NOMO-1 (cell line): ENCODE results near the gene IGF1R.

ENCODE experiments used
- DNase-seq, 2 experiments: peaks; one replicate each; lab custom pipeline; 2025; ENCODE audit not compliant: unreplicated experiment in 2 of 2; lab: John Stamatoyannopoulos, UW

IGF1R gene

DNA sequence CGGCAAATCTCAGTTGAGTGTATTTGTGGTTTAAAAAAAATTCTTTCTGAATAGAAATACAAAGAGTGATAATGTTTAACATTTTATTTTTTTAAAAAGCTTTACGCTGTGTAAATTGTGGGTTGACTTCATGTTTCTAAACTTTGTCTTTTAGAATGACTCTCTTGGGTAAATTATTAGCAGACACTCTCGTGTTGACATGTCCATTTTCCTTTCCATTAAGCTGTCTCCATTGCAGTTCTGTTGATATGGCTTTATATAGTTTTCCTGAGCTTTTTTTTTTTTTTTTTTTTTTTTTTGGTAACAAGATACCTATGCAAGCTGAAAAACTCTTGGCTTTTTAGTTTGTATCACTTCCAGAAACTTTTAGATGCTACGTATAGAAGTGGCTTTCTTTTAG, 92.6 kb downstream of the IGF1R start:
- DNase-seq = no peak

DNA sequence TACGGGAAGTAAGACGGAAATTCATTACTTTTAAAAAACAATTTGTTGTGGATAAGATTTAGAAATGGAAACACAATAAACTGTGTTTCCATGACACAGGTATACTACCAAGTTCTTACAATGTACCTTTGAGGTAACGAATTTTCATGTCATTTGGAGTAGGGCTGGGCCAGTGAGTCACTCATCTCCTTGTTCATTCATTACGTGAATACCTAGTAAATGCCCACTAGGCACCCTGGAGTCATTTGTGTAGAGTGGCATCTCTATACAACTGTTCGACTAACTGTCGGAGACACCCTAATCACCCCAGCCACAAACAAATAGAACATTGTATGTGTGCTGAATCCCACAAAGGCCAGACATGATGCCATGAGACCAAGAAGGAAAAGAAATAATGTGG, 94.8 kb downstream of the IGF1R start:
- DNase-seq = no peak

DNA sequence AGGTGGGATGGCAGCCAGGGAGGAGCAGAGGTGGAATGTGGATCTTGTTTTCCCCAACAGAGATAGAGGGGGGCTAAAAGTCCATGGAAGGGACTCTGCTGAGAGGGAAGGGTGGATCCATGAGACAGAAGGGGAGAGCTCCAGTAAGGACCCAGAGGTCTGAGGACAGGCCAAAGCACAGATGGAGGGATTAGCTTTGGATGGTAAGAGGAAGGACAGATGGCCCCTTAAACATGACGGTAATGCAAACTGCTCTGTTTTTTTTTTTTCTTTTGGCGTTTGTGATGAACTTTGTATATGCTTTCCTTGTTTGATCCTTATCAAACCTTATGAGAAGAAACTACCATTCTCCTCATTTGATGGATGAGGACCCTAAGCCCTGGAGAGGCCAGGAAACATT, 96.2 kb downstream of the IGF1R start:
- DNase-seq = no peak

DNA sequence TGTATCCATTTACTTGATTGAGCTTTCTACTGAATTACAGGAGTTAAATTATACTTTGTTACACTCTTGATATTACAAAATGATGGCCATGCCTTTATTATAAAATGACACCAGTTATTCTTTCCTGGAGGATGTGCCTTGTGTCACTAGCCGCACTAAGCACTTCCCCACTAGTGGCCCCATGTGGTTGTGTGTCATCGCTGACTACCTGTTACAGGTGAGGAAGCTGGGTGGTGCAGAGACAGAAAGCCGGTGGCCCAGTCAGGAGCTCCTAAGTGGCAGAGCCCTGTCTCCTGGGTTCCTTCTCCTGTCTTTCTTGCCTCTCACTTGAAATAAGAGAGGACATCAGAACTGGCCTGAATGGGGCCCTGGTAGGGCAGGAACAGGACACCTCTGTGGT, 96.8 kb downstream of the IGF1R start:
- no peak for DNase-seq

DNA sequence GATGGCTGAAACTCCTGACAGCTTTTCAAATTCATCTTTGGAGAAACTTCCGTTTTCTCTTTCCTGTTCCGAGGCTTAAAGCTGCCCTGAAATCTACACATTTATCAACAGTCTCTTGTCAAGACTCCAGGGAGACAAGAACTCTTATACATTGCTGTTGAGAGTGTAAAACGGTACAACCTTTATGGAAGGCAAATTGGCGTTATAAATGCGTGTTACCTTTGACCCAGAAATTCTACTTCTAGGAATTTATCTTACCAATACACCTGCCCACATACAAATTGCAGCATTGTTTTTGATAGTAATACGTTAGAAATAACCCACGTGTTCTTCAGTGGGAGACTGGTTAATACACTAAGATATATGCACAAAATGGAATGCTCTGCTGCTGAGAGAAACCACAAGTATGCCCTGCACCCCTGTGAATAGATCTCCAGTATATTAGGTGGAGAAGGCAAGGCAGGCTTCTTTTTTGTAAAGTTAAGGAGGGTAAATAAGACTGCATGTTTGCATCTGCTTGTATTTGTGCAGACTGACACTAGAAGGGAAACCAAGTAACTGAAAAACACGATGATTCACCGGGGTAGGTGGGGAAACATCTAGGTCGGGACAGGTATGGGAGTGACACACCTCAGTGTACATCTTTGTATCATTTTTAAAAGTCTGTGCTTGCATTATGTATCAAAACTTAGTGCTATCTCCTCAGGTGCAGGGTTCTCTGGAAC, 97.5 kb downstream of the IGF1R start:
- peak in 1 of 2 experiments; percentile 29 for DNase-seq

DNA sequence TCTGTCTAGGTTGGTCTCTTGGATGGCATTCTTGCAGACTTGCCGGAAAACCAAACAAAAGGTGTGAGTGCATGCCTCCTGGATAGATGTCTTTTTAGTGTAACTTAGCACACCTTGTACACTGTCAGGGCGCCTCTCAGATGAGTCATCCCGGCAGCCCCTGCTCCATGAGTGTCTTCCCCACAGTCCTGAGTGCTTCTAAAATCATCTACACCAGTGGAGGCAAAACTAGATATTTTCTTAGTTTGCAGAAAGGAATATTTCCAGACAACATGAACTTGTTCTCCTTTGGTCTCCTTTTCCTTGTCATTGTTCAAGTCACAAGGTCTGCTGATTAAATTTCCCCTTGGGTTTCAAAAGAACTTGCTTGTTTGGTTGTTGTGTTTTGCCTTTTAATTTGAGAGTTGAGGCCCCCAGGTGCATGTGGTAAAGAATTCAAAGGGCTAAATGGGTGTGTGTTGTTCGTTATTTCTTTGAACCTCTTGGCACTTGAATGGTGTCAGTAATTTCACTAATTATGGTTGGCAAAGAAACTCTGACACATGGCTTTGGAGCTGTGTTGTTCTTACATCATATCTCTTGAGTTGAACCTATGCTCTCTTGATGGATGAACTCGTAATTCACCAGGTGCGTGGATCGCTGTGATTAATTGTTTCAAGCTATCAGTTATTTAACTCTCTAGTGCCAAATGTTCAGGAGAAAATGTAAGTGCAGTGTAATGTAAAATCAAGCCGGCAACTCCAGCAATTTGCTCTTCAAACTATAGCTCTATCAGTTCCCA, 98.2 kb downstream of the IGF1R start:
- no peak for DNase-seq

DNA sequence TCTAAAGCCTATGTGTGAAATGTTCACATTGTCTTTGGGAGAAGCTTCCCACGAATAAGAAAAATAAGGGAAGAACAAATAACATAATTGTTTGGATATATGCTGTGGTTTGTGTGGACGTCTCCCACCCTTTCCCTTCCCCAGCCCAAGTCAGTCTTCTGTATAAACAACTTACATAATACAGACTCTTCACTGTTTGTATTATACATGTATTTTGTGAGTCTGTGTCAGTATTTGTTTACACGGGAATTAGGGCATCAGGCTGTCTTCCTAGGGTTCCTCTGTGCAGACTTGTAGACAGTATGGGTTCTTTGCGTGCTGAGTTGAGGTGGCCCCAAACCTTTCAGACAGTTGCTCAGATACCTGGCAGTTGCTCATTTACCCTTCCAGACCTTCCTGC, 103.4 kb downstream of the IGF1R start:
- no peak for DNase-seq

DNA sequence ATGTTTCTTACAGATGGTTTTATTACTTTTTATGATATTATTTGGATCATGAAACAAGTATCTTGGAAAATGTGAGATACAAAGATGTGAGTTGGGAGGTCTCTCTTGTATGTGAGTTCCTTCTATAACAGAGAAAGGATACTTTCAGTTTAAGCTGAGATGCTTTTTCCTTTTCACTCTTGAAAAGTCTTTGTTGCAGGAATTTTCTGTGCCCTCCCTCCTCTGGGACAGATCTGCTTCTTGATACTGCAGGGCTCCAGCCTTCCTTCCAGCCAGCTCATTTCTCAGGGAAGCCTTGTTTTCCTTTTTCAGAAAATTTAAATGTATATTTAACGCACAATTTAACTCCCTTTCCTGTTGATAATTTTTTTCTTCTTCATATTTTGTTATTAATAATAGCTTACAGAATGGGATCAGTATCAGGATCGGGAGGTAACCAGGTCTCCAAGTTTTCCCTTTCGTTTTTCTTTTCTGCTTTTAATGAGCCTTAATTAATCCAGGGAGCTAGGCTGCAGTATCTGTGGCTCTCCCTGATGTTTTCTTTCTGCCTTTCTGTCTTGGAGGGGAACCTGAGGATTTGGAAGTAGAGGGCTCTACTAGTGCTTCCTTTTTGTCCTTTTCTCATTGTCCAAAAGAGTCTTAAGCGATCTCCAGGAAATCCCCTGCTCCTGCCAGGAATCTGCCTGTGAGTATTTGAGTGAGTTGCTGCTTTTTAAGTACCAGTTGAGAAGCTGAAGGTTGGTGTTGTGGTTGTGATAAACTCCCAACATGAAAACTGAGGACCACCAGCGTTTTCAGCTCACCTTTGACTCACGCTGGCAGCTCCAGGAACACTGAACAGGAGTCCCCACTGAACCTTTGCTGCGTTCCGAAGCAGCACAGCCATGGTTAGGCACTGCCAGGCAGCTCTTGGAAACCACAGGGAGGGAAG, 105.7 kb downstream of the IGF1R start:
- peak; percentile 5 to 12 for DNase-seq

DNA sequence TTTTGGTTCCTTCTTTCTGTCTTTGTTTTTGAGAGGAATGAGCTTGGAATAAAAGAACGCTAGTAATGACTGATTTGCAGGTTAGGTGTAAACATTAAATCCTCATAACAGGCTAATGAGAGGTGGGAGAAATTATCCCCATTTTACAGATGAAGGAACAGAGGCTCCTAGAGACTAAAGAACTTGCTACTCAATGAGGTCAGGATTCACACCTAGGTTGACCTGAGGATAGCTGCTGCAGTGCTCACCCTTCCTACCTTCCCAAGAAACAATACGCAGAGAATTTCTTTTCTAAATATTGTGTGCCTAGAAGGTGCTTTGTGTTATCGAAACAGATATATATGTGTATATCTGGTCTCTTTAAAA, 106.3 kb downstream of the IGF1R start:
- no peak for DNase-seq

DNA sequence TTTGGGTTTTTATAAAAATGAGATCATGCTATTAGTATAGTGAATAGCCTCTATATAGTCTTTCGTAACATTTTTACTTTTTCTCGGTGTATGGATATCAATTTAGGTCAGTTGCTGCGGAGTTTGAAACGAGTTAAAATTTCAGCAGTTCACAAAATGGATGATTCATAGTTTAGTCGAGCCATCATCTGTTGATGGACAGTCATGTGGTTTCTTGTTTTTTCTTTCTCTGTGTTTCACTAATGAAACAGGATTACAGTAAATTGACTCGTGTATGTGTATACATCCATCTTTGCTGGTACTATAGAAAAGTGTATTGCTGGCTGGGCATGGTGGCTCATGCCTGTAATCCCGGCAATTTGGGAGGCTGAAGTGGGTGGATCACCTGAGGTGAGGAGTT, 106.8 kb downstream of the IGF1R start:
- DNase-seq = no peak

DNA sequence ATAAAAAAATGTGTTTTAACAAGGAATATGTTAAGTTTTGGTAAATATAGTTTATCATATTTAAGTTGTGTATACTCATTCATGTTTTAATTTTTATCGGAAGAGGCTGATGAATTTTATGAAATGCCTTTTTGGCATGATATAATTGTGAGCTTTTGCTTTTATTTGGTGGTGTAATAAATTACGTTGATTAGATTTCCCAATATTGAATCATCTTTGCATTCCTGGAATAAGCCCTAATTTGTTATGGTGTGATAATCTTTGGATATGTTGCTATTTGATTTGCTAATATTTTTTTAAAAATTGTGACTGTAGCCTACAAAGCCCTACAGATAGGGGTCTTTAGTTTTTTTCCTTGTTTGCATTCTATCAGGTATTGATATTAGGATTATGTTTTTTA, 107.4 kb downstream of the IGF1R start:
- no peak for DNase-seq

DNA sequence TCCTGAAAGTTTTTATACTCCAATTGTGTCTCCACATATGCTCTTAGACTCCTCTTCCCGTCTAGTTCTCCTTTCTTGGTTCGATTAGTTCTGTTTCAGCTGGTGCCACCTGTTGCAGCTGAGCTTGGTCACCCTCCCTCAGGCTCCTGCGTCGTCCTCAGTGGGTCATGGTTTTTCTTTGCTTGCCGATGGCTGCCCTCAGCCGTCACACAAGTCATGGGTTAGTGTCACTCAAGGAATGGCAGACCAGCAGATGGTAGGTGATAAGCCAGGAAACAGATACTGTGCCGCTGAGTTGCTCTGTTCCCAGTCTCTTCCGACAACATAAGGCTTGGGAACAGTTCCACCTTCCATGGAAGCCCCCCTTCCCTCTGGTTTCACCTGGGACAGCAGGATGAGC, 109.9 kb downstream of the IGF1R start:
- DNase-seq = no peak

DNA sequence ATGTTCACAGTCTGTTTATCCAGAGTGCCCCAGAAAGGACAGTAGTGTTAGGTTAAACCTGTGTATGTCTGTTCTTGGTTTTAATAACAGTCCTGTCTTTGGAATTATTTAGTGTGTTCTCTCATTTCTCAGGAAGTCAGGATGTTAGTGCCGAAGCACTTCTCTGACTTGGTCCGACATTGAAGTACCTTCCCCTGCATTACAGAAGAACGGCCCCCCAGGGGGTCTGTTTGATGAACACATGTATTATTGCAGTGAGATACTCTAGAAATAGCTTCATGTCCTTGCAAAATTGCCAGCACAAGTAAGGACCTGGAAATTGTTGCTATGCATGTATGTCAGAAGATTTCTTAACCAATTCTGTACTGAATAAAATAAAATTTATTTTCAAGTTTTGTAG, 110.9 kb downstream of the IGF1R start:
- DNase-seq = no peak

DNA sequence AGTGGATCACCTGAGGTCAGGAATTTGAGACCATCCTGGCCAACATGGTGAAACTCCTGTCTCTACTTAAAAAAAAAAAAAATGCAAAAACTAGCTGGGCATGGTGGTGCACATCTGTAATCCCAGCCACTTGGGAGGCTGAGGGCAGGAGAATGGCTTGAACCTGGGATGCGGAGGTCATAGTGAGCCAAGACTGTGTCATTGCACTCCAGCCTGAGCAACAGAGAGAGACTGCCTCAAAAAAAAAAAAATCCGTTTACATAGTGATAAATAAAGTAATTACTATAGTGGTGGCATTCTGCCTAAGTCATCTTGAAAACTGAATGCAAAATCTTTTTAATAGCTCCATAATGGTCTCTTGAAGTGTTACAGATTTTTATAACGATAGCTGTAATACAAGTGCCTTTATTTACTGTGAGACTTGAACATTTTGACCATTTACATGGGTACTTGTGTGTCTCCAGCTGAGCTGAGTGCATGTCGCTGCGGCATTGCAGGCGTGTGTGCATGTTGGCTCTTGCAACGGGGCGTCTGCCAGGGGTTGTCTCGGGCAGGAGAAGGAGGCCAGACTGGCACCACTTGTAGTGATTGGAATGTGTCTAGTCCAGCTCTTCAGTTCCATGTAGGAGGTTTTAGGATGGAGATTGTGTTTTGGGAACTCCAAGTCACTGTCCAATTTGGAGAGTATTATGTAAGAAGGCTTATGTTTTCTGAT, 111.9 kb downstream of the IGF1R start:
- no peak for DNase-seq

DNA sequence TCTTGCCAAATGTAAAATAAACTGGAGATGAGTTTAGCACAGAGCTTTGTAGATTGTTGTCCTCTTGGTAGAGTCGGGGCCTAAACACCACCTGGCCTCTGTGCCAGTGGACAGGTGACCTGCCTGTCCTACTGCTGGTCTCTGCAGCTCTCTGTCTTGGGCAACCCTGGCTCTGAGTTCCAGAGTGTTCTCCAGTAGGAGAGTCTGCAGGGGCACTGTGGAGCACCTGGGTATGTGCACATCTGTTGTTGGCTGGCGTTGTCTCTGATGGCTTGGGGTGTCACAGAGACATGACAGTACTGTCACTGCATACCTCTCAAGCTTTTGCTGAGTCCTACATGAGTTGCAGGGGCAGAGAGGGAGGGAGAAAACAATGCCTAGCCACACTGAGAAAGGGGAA, 112.6 kb downstream of the IGF1R start:
- DNase-seq = no peak

DNA sequence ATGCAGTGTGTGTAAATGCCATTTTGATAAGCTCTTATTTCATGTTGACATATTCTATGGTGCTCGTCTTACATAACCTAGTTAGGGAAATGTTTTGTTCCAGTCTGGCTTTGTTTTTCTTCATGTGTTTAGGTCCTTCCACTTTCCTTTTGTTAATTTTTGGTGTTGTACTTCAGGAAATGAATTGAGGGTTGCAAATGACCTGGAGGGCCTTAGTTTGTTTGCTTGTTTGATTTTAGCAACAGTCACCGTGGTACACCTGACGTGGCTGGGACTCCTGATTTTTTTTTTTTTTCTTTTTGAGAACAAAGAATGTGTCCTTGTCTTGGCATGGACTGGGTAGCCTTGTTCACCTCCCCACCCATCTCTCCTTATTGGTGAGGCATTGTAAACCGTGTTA, 114.8 kb downstream of the IGF1R start:
- no peak for DNase-seq

DNA sequence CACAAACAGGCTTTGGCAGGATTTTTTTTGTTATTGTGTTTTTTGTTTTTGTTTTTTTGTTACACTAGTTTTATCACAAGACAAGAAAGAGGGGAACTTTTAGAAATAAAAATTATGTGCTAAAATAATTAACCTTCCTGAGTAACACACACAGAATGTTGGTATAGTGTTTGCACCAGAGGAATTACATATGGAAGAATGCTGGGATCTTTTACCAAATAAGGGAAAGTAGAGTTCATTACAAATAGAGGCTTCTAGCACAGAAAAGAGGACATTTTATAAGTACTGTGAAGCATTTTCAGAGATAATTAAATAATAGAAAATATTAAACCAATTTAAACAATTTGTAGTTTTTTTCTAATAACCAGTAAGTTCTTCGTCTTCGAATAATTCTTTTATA, 116.0 kb downstream of the IGF1R start:
- no peak for DNase-seq

DNA sequence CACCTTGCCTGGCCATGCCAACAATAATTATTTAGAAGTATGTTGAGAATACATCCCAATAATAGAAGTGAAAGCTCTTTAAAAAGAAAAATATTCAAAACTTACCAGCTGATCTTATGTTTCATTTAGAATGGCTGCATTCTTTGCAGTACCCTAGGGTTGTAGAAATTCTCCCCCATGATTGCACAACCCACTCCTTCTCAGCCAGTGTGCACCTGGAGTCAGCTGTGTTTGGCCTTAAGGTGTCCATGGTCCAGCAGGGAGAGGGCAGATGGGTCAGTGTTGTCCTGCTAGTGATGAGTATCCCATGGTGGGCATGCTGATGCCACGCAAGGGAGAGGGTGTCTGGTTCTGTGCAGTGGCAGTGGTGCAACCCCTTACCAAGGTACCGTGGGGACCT, 117.3 kb downstream of the IGF1R start:
- DNase-seq = no peak

DNA sequence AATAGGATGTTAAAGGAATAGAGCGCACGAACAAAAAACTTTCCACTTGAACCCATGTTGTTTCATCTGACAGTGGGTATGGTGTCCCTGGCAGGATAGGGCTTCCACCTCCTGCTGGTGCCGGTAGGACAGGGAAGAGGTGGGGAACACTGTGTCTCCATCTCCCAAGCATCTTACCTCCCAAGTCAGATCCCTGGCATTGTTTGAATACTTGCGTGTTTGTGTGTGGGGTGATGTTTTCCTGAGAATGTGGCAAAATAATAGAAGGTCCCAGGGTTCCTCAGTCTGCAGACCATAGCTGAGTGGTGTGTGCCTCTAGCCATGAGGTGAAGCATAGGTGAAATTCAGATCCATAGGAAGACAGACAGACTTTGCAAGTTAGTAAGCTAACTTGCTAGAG, 119.4 kb downstream of the IGF1R start:
- no peak for DNase-seq

DNA sequence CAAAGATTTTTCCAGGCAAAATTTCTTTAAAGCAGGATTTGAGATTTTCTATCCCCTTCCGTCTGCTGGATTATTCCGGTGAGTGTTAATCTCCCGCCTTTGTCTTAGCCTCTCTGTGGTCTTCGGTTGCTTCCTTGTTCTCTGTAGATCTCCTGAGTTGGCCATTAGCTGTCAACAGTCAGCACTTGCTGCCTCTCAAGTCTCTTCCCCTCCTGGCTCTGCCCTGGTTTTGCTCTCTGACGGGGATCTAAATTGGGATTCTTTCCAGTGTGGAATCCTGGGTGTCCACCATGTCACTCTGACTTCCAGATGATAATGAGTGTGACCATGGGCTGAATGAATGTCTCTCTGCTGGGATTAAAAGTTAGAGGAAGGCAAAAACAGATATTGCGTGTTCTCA, 121.5 kb downstream of the IGF1R start:
- DNase-seq = no peak

DNA sequence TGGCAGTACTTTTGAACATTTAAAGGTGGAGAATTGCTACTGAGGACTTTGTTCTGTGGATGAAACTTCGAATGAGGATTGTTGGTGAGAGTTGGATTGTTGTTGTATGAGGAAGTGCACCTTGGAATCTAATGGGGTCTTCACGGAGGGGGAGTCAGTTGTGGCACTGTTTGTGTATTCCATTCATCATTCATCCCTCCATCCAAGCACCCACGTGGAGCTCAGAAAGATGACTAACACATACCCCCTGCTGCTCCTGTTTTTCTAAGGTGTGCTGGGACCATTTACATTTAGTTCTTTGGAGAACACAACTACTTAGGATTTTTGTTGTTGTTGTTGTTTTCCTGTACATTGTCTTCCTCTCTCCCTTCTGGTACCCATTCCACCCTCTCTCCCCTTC, 122.6 kb downstream of the IGF1R start:
- no peak for DNase-seq
